H1 (cell line): ENCODE data around the gene PKD1. TPM values are rescaled to one million over a fixed set of nuclear protein-coding genes. Genes with fewer than 3 reads are reported as not detected.

Experiments
- SUZ12 ChIP-seq: fragments of 200-600 bp; sonication (generic); IDR thresholded peaks from 2 replicates; pipeline ENCODE4 v1.6.1; 2012; ENCODE audit warnings: mild to moderate bottlenecking, inconsistent platforms, low read length, moderate library complexity, mixed read lengths
- polyA plus RNA-seq, 7 experiments: library from polyadenylated mRNA; depleted of rRNA in 3 of 7; stranded (reverse) in 5 of 7; unstranded in 2 of 7; fragments of >200 nt in 5 of 7; fragments of 200-250 nt in 2 of 7; gene quantifications; 1 replicate in 5 of 7; 2 replicates in 1 of 7; 4 replicates in 1 of 7; pipeline versions ENCODE4 v1.2.1 to v1.2.3, GENCODE V29; 2011 to 2013; ENCODE audit warnings: missing spikeins in 2 of 7, mixed read lengths in 2 of 7
- total RNA-seq: library from RNA; stranded (reverse); fragmentation: NEBNext Ultra II Directional; extraction: Animal tissue kit (Norgen Biotek cat#: 25700); gene quantifications from 2 replicates; pipeline ENCODE4 v1.2.1, GENCODE V29; 2021
- TF ChIP-seq, protein P1 (sequence below): IDR thresholded peaks from 2 replicates; pipeline ENCODE4 v1.6.1; 2011; ENCODE audit warnings: low read length, improper control_type of control experiment

Gene PKD1
- total and polyA plus RNA-seq, 2 of the 8 experiments (the other 6 are each of a cell fraction or from before 2014, with no cell fraction given), result 40.6 to 52.7 TPM

DNA sequence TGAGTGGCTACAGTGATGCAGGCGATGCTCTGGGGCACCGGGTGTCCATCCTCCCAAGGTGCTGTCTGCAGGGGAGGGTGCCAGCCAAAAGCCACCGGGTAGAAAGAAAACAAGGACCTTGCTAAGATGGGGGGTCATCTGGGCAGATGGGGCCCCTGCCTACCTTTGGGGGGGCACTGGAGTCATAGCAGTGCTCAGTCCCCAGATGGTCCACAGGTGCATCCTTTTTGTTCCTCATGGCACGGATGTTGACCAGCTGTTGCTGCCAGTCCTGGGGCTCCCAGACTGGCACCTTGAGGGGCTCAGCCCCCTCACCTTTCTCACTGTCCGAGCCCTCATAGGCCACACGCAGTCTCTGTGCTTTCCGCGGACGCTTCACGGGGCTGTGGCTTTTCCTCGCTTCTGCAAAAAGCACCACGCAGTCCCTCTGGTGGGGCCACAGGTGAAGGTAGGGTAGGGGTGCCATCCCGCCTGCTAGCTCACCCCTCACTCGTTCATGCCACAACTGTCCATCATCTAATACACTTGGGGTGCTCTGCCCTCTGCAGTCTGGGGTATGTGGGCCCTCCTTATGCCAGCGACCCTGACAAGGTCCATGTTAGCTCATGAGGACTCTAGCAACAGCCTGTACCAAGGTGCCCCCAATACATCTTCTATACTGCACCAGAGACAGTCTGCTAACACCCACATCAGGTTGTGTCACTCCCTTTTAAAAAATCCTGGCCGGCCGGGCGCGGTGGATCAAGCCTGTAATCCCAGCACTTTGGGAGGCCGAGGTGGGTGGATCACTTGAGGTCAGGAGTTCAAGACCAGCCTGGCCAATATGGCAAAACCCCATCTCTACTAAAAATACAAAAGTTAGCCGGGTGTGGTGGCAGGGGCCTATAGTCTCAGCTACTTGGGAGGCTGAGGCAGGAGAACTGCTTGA is 89.5 kb downstream of the PKD1 start (continued):
- TF ChIP-seq, protein P1, sequence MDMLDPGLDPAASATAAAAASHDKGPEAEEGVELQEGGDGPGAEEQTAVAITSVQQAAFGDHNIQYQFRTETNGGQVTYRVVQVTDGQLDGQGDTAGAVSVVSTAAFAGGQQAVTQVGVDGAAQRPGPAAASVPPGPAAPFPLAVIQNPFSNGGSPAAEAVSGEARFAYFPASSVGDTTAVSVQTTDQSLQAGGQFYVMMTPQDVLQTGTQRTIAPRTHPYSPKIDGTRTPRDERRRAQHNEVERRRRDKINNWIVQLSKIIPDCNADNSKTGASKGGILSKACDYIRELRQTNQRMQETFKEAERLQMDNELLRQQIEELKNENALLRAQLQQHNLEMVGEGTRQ, result no peak
- TF ChIP-seq SUZ12, result no peak
